GM18868 (cell line): ENCODE results near the gene CYYR1.
A peak's percentile ranks its signal among the peaks of the same experiment; 100 is the strongest.
"Not testable (repeated sequence)": the region's sequence is repeated elsewhere in the genome, so short reads cannot be mapped to it uniquely, and the experiment has no call there.

Source experiments
- ATAC-seq: cut with Tn5 transposase; IDR thresholded peaks from one replicate; pipeline ENCODE4 v1.9.1; 2021; ENCODE audit warnings: mild to moderate bottlenecking, moderate library complexity; ENCODE audit not compliant: unreplicated experiment

CYYR1 gene

GRCh38 chr21:26495283-26495849 is 77.7 kb downstream of the CYYR1 start:
- ATAC-seq = no peak

DNA sequence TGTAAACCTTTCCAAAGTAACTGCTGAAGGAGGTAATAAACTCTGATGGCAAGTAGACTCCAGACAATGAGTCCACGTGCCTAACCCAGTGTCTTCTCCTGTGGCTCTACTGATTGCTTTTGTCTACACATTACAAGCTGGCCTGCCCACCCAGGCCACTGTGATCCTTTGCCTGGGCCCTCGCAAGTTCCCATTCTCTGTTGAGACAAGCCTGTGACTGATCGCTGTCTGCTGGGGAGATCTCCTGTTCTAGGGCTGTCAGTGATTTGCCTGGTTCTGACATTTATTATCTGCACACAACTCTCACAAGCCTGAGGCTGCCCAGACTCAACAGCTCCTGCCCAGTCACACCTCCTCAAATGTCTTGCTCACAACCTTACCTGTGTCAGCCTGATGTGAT is 81.4 kb downstream of the CYYR1 start:
- ATAC-seq = no peak

- ATAC-seq = no peak
These were observed 82.3 kb downstream of the CYYR1 start for GRCh38 chr21:26490771-26491170.

GRCh38 chr21:26489781-26490180 is 83.3 kb downstream of the CYYR1 start:
- no peak for ATAC-seq

- ATAC-seq = no peak
These were observed 85.1 kb downstream of the CYYR1 start for GRCh38 chr21:26487981-26488480.

DNA sequence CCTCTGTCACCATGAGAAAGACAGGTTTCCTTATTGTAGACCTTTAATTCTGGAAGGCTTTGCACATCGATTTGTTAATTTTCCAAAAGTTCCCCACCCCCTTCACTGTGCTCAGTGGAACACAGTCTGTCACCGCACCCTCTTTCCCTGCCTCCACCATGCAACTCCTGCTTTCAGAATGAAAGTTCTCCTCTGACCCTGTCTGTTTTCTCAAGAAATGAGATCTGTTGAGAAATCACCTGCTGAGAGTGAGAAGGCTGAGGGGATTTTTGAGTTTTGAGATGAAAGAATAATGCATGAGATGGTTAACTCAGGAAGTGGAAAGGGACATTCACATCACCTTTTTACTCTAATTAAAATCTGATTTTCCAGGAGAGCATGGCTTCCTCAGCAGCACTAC is 99.6 kb downstream of the CYYR1 start:
- ATAC-seq = peak; percentile 45

GRCh38 chr21:26471099-26471471 is 102.0 kb downstream of the CYYR1 start:
- ATAC-seq = no peak

DNA sequence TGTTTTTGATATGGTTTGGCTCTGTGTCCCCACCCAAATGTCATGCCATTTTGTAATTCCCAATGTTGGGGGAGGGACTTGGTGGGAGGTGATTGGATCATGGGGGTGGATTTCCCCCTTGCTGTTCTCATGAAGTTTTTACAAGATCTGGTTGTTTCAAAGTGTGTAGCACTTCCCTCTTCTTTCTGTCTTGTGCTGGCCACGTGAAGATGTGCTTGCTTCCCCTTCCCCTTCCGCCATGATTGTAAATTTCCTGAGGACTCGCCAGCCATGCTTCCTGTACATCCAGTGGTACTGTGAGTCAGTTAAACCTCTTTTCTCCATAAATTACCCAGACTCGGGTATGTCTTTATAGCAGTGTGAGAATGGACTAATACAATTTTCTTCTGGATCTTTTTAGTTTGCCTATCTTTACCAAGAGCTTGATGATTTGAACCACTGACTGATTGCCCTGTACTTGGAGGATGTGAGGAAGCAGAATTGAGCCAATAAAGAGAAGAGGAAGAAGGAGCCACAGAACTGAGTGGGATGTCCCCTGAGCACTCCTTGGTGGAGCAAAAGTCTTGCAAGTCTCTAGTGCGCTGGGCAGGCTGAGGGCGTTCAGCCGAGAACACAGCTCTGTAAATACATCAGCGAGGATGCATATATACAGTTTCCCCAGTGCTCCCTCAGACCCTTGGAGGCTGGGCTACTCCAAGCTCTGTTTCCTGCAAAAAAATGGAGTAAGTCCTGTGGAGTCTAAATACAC is 102.6 kb downstream of the CYYR1 start:
- no peak for ATAC-seq

GRCh38 chr21:26469789-26470188 is 103.3 kb downstream of the CYYR1 start:
- ATAC-seq = no peak

- ATAC-seq = no peak
These were observed 107.2 kb downstream of the CYYR1 start for GRCh38 chr21:26465916-26466315.

DNA sequence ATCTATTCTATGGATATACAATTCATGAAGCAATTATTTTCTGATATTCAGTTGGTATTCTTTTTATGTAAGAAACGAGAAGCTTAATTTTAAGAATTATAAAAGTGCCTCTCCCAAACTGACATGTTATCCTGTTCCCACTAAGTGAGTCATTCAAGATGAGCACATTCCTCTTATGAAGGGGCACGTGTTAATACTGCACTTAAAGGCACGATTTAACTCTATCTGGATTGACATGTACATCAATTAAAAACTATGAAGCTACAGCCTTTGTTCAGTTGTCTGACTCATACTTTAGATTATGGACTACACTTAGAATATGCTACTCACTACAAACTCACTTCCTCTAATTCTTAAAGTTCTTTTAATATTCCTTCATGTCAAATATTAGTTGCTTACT is 111.6 kb downstream of the CYYR1 start:
- ATAC-seq = no peak

DNA sequence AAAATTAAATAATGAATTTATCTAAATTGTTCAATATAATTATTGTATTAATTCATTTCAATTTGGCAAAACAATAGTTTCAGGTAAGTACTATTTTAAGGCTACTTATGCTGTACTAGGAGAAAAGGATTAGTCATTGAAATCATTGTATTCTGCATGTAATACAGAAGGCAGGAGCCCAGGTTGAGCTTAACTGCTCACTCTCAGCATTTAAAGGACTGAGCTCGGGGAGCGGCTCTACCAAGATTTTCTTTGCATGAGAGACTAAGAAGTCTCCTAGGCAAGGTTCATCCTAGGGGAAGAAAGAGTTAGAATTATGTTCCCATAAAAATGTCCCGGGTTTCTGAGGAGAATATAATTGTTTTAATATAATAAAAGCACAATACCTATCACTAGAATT is 112.5 kb downstream of the CYYR1 start:
- ATAC-seq = no peak

- not testable (repeated sequence) for ATAC-seq
These were observed 114.2 kb downstream of the CYYR1 start for GRCh38 chr21:26458854-26459253.

GRCh38 chr21:26457817-26458216 is 115.3 kb downstream of the CYYR1 start:
- no peak for ATAC-seq

- ATAC-seq = no peak
These were observed 119.8 kb downstream of the CYYR1 start for GRCh38 chr21:26453267-26453666.

DNA sequence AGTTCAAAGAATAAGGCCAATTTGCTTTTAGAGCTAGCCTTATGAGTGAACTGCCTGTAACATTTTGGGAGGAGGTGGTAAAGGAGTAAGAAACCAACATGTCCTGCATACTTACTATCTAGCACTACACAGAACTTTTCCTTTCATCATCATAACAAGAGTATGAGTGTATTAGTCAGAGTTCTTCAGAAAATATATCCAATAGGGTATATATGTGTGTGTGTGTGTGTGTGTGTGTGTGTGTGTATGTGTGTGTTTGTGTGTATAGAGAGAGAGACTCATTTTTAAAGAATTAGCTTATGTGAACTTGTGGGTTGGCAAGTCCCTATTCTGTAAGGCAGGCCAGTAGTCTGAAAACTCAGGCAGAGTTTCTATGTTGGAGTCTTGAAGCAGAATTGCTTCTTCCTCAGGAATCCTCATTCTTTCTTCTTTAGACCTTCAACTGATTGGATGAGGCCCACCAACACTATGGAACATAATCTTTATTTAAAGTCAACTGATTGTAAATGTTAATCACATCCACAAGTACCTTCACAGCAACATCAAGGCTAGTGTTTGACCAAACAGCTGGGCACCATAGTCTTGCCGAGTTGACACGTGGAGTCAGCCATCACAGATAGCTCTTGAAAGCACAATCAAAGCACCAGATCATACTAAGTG is 121.9 kb downstream of the CYYR1 start:
- ATAC-seq = no peak

- ATAC-seq = no peak
These were observed 123.9 kb downstream of the CYYR1 start for GRCh38 chr21:26449161-26449560.

DNA sequence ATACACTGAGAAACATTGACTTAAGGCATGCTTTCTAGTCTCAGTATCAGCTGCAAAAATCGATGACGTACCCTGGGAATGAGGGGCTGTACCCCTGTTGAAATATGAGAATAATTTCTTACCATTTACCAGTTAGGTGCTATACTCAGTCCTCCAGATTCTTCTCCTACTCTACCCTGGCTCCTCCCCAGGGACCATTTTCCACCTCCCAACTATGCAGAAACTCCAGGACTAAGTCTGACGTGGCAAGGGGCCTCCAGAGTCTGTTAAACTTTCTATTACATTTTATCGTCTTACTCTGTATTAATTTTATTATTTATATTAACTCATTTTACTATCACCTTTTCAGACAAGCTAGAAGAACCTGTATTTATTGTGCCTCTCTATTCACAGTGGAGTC is 124.3 kb downstream of the CYYR1 start:
- ATAC-seq = no peak

- ATAC-seq = no peak
These were observed 125.1 kb downstream of the CYYR1 start for GRCh38 chr21:26447932-26448475.

DNA sequence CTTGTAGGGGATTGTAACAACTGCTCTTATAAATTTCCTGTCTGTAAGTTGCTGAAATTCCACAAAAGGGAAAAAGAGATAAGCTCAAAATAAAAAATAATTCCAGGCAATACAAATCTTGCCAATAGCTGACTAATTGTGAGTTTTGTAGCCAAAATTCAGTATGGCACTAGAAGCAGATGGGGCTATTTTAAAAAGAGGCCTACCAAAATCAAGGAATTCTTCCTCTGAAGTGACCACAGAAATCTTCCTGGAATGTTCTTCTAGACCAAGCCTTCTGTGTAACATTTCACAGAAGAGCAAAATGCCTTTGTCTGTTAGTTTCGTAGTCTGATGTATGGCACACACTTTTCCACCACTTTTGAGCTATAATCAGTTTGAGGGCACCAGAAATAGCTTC is 127.6 kb downstream of the CYYR1 start:
- no peak for ATAC-seq

- no peak for ATAC-seq
These were observed 128.4 kb downstream of the CYYR1 start for GRCh38 chr21:26444646-26445045.

DNA sequence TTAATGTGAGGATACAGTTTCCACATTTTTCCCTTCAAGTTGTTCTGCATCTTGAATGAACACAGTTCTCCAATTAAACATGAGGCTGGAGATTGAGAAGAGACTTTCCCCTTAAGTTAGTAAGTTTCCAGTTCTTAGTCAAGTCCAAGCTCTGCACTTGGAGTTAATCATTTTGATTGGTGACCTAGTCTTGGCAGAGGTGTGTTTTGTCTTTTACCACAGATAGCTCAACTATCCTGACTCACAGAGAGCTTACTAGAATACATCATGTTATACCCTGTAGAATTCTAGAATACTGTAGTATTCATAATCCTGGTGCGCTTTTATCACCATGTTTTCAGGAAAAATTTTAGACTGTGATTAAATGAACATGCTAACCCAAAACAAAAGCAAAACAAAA is 129.2 kb downstream of the CYYR1 start:
- no peak for ATAC-seq
